ENCODE results near the gene SERPINB10. TPM values are rescaled to one million over a fixed set of nuclear protein-coding genes. Genes with fewer than 3 reads are reported as not detected.

SERPINB10 gene
- polyA plus RNA-seq, 2 of the 4 experiments (the other 2 are of a cell fraction): not detected

- TF ChIP-seq CEBPB (IDR thresholded peaks at IDR 0.05): no peak
- no peak for TF ChIP-seq NFE2L2 (conservative IDR thresholded peaks at IDR 0.05; ENCODE audit: low read length)
- no peak for TF ChIP-seq EHF (CRISPR knock-in tag; IDR thresholded peaks at IDR 0.05)
- Histone ChIP-seq H3K4me1 (no peaks in the 10 kb centered on the region), H3K4me2 (no peak overlapping the region), H3K27ac (no peak overlapping the region), H3K9me3 (no peaks in the 10 kb centered on the region), H3K4me3 (no peak overlapping the region)
- POLR2A ChIA-PET: no interaction called here
- no peak for DNase-seq (ENCODE audit: low read depth in 1 of 2, low spot score in 1 of 2)
- no peak for FAIRE-seq
- no peak for ATAC-seq
- CTCF ChIA-PET: no interaction called here
- WGBS (ENCODE audit: missing lambda C conversion rate): 0% methylated on average over 1 of the region's 1 CpG
Observed at GRCh38 chr18:63904694-63905093, 3.1 kb upstream of the SERPINB10 start.

GRCh38 chr18:63905361-63905760 is 2.4 kb upstream of the SERPINB10 start:
- no peak for ATAC-seq
- POLR2A ChIA-PET: no interaction called here
- FAIRE-seq: no peak

GRCh38 chr18:63906056-63906455 is 1.7 kb upstream of the SERPINB10 start:
- WGBS (ENCODE audit: missing lambda C conversion rate): 0% methylated on average over 1 of the region's 1 CpG
- H3K4me3 ChIP-seq: no peak overlapping the region
- H3K4me1 ChIP-seq: no peaks in the 10 kb centered on the region
- FAIRE-seq: no peak
- no peak for DNase-seq (ENCODE audit: low read depth in 1 of 2, low spot score in 1 of 2)
- H3K9me3 ChIP-seq: no peaks in the 10 kb centered on the region
- H3K27ac ChIP-seq: no peak overlapping the region
- POLR2A ChIA-PET: no interaction called here
- no peak overlapping the region for H3K4me2 ChIP-seq
- CTCF ChIA-PET: interaction anchor here (1.0 kb wide), 1 partner anchor 30 kb away, joined by 3 read pairs; no protein-coding TSS in a partner anchor
- TF ChIP-seq JUN (IDR thresholded peaks at IDR 0.05): no peak
- TF ChIP-seq CHD4 (IDR thresholded peaks at IDR 0.05; ENCODE audit: borderline replicate concordance): no peak
- TF ChIP-seq KDM1A (IDR thresholded peaks at IDR 0.05; ENCODE audit: low read depth): no peak
- no peak for TF ChIP-seq RNF2 (IDR thresholded peaks at IDR 0.05; ENCODE audit: borderline replicate concordance, low read depth)
- TF ChIP-seq PHF8 (IDR thresholded peaks at IDR 0.05; ENCODE audit: borderline replicate concordance, low read depth): no peak
- no peak for TF ChIP-seq RARB (CRISPR knock-in tag; IDR thresholded peaks at IDR 0.05)
- no peak for ATAC-seq

More at GRCh38 chr18:63905361-63905760, 2.4 kb upstream of the SERPINB10 start:
- no peak overlapping the region for H3K4me3 ChIP-seq
- TF ChIP-seq HOXB5 (CRISPR knock-in tag; IDR thresholded peaks at IDR 0.05): no peak
- TF ChIP-seq MAX (IDR thresholded peaks at IDR 0.05): no peak
- TF ChIP-seq HOXB13 (CRISPR knock-in tag; IDR thresholded peaks at IDR 0.05; ENCODE audit: low read depth): no peak
- TF ChIP-seq SMC3 (IDR thresholded peaks at IDR 0.05): no peak
- TF ChIP-seq EP300 (IDR thresholded peaks at IDR 0.05): no peak
- no peak for TF ChIP-seq RFX5 (IDR thresholded peaks at IDR 0.05)
- no peaks in the 10 kb centered on the region for H3K9me3 ChIP-seq
- no peak overlapping the region for H3K27ac ChIP-seq
- no peak for DNase-seq (ENCODE audit: low read depth in 1 of 2, low spot score in 1 of 2)
- no peaks in the 10 kb centered on the region for H3K4me1 ChIP-seq
- 64% methylated on average over 2 of the region's 2 CpGs for WGBS (ENCODE audit: missing lambda C conversion rate)
- H3K4me2 ChIP-seq: no peak overlapping the region
- CTCF ChIA-PET: interaction anchor here (1.0 kb wide), 1 partner anchor 31 kb away, joined by 3 read pairs; no protein-coding TSS in a partner anchor

GRCh38 chr18:63908858-63909257 is 1.1 kb downstream of the SERPINB10 start:
- TF ChIP-seq NPAS2 (CRISPR knock-in tag; IDR thresholded peaks at IDR 0.05; ENCODE audit: borderline replicate concordance) (no peak), E2F6 (IDR thresholded peaks at IDR 0.05; ENCODE audit: borderline replicate concordance, low read depth) (no peak), EHF (CRISPR knock-in tag; IDR thresholded peaks at IDR 0.05) (no peak), ELK1 (IDR thresholded peaks at IDR 0.05; ENCODE audit: low read depth, low read length) (no peak), CHD4 (IDR thresholded peaks at IDR 0.05; ENCODE audit: borderline replicate concordance) (no peak), HMGXB4 (CRISPR knock-in tag; IDR thresholded peaks at IDR 0.05; ENCODE audit: borderline replicate concordance) (no peak), MYC (IDR thresholded peaks at IDR 0.05; ENCODE audit: borderline replicate concordance, low read length) (no peak), MAX (IDR thresholded peaks at IDR 0.05) (no peak), NFE2L2 (conservative IDR thresholded peaks at IDR 0.05; ENCODE audit: low read length) (no peak), HDAC2 (IDR thresholded peaks at IDR 0.05) (no peak), MAZ (IDR thresholded peaks at IDR 0.05; ENCODE audit: borderline replicate concordance, low read depth, low read length) (no peak), ATOH8 (CRISPR knock-in tag; IDR thresholded peaks at IDR 0.05; ENCODE audit: low read depth) (no peak), TP53 (CRISPR knock-in tag; IDR thresholded peaks at IDR 0.05) (no peak)
- 0% methylated on average over 1 of the region's 1 CpG for WGBS (ENCODE audit: missing lambda C conversion rate)
- ChIA-PET POLR2A (no interaction called here), CTCF (no interaction called here)
- no peak for DNase-seq (ENCODE audit: low read depth in 1 of 2, low spot score in 1 of 2)
- H3K27ac ChIP-seq: no peak overlapping the region
- H3K9me3 ChIP-seq: no peaks in the 10 kb centered on the region
- ATAC-seq: no peak
- no peak for FAIRE-seq
- H3K4me2 ChIP-seq: no peak overlapping the region
- H3K4me1 ChIP-seq: no peaks in the 10 kb centered on the region
- no peak overlapping the region for H3K4me3 ChIP-seq
